A549 (cell line): ENCODE data around the gene LDLRAD1.

Source experiments
- BHLHE40 ChIP-seq: IDR thresholded peaks from 2 replicates; pipeline ENCODE4 v1.6.1; 2012; ENCODE audit warnings: low read depth, low read length, inconsistent platforms
- CBX8 ChIP-seq: fragments of 200-600 bp; sonication (generic); IDR thresholded peaks from 2 replicates; pipeline ENCODE4 v1.6.1; 2016
- EHMT2 ChIP-seq: fragments of 200-600 bp; sonication (generic); IDR thresholded peaks from 2 replicates; pipeline ENCODE4 v1.6.1; 2016; ENCODE audit warnings: antibody characterized with exemption, low read depth, mild to moderate bottlenecking, moderate library complexity
- JUN ChIP-seq, 2 experiments: fragments of >200 bp; sonication (Bioruptor Twin); formaldehyde crosslinking; IDR thresholded peaks; 2 replicates in 1 of 2; 3 replicates in 1 of 2; pipeline ENCODE4 v1.6.1; 2016 to 2017
- KDM1A ChIP-seq: fragments of 200-600 bp; sonication (generic); IDR thresholded peaks from 2 replicates; pipeline ENCODE4 v1.6.1; 2016; ENCODE audit warnings: low read depth, mild to moderate bottlenecking
- PHF8 ChIP-seq: fragments of 200-600 bp; sonication (generic); IDR thresholded peaks from 2 replicates; pipeline ENCODE4 v1.6.1; 2016; ENCODE audit warnings: low read depth, mild to moderate bottlenecking, antibody characterized with exemption, moderate library complexity, borderline replicate concordance
- POLR2A ChIP-seq: IDR thresholded peaks from 2 replicates; pipeline ENCODE4 v1.6.1; 2012; ENCODE audit warnings: mild to moderate bottlenecking, low read length
- RAD21 ChIP-seq, 2 experiments: fragments of >200 bp in 1 of 2; sonication (Bioruptor Twin) in 1 of 2; formaldehyde crosslinking in 1 of 2; IDR thresholded peaks in 1 of 2; conservative IDR thresholded peaks in 1 of 2; 2 replicates in 1 of 2; 3 replicates in 1 of 2; pipeline ENCODE4 v1.6.1; 2012 to 2018; ENCODE audit warnings: inconsistent platforms in 1 of 2
- SREBF2 ChIP-seq: fragments of 450-650 bp; IDR thresholded peaks from 2 replicates; pipeline ENCODE4 v1.6.1; 2014; ENCODE audit warnings: mild to moderate bottlenecking, moderate library complexity
- TF ChIP-seq, protein P1 (sequence below): fragments of >200 bp; sonication (Bioruptor Twin); formaldehyde crosslinking; IDR thresholded peaks from 3 replicates; pipeline ENCODE4 v1.5.1; 2016
- TF ChIP-seq, protein P2 (sequence below): fragments of 150-350 bp; IDR thresholded peaks from 2 replicates; pipeline ENCODE4 v1.6.1; 2014; ENCODE audit warnings: low read depth, mild to moderate bottlenecking, low read length
- TF ChIP-seq, protein P3 (sequence below): IDR thresholded peaks from 2 replicates; pipeline ENCODE4 v1.6.1; 2012

DNA sequence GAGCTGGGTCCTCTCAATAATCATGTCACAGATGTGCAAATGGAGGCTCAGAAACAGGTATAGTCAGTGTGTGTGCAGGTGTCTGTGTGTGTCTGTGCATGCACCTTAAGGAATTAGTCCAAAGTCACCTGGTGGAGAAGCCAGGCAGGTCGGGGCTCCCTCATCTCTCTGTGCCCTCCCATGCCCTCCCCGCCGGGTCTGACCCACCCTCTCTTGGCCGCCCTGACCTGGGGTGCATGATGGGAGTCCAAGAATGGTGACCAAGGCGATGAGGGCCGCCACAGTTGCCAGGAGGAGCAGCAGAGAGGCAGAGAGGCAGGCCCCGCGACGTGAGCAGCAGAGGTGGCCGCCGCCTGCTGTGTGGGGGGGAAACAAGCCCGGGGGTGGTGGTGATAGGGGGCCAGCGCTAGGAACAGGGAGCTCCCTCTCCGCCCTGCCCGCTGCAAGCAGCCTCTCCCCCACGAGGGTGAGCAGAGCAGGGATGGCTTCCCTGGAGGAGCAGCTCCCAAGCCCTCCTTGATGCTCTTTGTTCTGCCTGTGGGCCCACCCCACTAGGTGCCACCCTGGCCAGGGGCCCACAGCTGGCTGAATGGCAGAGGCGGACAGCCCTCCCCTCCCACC, 3.9 kb downstream of the LDLRAD1 start:
- TF ChIP-seq JUN (IDR thresholded peaks at IDR 0.05), result no peak
- TF ChIP-seq, protein P1, sequence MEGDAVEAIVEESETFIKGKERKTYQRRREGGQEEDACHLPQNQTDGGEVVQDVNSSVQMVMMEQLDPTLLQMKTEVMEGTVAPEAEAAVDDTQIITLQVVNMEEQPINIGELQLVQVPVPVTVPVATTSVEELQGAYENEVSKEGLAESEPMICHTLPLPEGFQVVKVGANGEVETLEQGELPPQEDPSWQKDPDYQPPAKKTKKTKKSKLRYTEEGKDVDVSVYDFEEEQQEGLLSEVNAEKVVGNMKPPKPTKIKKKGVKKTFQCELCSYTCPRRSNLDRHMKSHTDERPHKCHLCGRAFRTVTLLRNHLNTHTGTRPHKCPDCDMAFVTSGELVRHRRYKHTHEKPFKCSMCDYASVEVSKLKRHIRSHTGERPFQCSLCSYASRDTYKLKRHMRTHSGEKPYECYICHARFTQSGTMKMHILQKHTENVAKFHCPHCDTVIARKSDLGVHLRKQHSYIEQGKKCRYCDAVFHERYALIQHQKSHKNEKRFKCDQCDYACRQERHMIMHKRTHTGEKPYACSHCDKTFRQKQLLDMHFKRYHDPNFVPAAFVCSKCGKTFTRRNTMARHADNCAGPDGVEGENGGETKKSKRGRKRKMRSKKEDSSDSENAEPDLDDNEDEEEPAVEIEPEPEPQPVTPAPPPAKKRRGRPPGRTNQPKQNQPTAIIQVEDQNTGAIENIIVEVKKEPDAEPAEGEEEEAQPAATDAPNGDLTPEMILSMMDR, result no peak
- TF ChIP-seq, protein P2, sequence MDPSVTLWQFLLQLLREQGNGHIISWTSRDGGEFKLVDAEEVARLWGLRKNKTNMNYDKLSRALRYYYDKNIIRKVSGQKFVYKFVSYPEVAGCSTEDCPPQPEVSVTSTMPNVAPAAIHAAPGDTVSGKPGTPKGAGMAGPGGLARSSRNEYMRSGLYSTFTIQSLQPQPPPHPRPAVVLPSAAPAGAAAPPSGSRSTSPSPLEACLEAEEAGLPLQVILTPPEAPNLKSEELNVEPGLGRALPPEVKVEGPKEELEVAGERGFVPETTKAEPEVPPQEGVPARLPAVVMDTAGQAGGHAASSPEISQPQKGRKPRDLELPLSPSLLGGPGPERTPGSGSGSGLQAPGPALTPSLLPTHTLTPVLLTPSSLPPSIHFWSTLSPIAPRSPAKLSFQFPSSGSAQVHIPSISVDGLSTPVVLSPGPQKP, result no peak
- no peak for TF ChIP-seq BHLHE40
- no peak for TF ChIP-seq RAD21 (conservative IDR thresholded peaks at IDR 0.05 in 1 of 2, IDR thresholded peaks at IDR 0.05 in 1 of 2)
- TF ChIP-seq, protein P3, sequence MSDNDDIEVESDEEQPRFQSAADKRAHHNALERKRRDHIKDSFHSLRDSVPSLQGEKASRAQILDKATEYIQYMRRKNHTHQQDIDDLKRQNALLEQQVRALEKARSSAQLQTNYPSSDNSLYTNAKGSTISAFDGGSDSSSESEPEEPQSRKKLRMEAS, result no peak
- TF ChIP-seq PHF8, result no peak
- no peak for TF ChIP-seq POLR2A
- no peak for TF ChIP-seq EHMT2
- no peak for TF ChIP-seq SREBF2
- TF ChIP-seq KDM1A, result no peak
- TF ChIP-seq CBX8, result no peak
